ENCODE measurements around the gene MCCC2. TPM values are rescaled to one million over a fixed set of nuclear protein-coding genes. Genes with fewer than 3 reads are reported as not detected.
"Not testable (repeated sequence)": the region's sequence is repeated elsewhere in the genome, so short reads cannot be mapped to it uniquely, and the experiment has no call there.

Gene MCCC2
- total RNA-seq, 1 experiment from 2014 or later, result 98.7 TPM

DNA sequence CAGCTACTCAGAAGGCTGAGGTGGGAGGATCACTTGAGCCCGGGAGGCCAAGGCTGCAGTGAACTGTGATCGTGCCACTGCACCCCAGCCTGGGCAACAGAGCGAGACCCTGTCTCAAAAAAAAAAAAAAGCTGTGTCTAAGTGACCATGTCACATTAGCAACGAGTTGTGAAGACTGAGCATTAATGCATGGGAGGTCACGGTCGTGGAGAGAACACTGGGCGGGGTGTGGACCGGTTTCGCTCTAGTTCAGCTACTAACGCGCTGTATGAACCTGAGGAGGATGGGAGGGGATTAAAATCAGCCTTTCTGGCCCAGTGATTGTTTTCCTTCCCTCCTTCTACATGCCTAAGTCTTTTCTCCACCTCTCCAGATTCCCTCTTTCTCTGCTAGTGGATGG lies 75.2 kb downstream of the MCCC2 start:
- Mint-ChIP-seq H3K36me3 (ENCODE audit: insufficient read depth, unreplicated experiment) (peaks cover 10% of the 10 kb centered on the region), H3K27ac (ENCODE audit: unreplicated experiment) (no peak overlapping the region), H3K4me3 (ENCODE audit: low read depth, unreplicated experiment) (no peak overlapping the region), H3K27me3 (ENCODE audit: unreplicated experiment) (no peaks in the 10 kb centered on the region), H3K9me3 (ENCODE audit: low read depth, unreplicated experiment) (no peaks in the 10 kb centered on the region), H3K4me1 (ENCODE audit: low read depth, unreplicated experiment) (peaks cover 45% of the 10 kb centered on the region)
- BruUV-seq (replicated peaks), result no TSS peak
- TF ChIP-seq, protein P1, sequence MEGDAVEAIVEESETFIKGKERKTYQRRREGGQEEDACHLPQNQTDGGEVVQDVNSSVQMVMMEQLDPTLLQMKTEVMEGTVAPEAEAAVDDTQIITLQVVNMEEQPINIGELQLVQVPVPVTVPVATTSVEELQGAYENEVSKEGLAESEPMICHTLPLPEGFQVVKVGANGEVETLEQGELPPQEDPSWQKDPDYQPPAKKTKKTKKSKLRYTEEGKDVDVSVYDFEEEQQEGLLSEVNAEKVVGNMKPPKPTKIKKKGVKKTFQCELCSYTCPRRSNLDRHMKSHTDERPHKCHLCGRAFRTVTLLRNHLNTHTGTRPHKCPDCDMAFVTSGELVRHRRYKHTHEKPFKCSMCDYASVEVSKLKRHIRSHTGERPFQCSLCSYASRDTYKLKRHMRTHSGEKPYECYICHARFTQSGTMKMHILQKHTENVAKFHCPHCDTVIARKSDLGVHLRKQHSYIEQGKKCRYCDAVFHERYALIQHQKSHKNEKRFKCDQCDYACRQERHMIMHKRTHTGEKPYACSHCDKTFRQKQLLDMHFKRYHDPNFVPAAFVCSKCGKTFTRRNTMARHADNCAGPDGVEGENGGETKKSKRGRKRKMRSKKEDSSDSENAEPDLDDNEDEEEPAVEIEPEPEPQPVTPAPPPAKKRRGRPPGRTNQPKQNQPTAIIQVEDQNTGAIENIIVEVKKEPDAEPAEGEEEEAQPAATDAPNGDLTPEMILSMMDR (IDR thresholded peaks at IDR 0.05; ENCODE audit: unreplicated experiment), result no peak
- intact Hi-C loops (cut with micrococcal nuclease; ENCODE audit: unreplicated experiment), result loop anchor here (5.0 kb wide), 1 partner anchor 75 kb away; no protein-coding TSS in a partner anchor
- no peak for DNase-seq
- CTCF ChIA-PET, result interaction anchor here (2.8 kb wide), 1 partner anchor 95 kb away, joined by 9 read pairs; no protein-coding TSS in a partner anchor

DNA sequence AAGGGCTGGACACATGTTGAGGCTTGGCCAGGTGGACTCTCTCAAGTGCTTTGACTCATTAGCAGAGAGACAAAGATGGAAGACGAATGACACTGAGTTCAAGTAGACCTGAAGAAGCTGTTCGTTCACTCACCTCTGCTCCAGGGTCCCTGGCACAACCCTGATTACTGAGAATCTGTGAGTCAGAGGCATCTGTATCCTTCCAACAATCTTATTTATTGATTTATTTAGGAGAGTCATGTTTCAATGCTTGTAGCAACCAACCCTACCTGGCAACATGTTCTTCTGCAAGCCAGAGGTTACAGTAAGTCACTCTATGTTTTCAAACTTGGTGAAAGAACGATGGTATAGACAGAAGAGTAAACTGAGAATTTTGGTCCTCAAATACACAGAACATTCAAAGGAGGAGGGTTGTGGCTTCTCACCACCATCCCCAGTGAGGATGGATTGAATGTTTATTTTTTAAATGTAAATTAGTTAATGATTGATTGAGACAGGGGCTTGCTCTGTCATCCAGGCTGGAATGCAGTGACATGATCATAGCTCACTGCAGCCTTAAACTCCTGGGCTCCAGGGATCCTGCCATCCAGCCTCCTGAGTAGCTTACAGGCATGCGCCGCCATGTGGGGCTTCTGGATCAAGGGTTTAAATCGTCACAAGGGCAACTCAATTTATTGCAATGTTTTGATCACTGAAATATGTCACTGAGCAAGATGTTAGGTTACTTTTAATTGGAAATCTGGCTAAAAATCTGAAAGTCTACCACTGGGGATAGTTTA lies 76.2 kb downstream of the MCCC2 start:
- CTCF ChIA-PET, result interaction anchor here (0.9 to 2.8 kb wide), 4 partner anchors 62 to 94 kb away, joined by 3 to 9 read pairs (median 4); no protein-coding TSS in a partner anchor
- Mint-ChIP-seq H3K27me3 (ENCODE audit: unreplicated experiment) (no peaks in the 10 kb centered on the region), H3K27ac (ENCODE audit: unreplicated experiment) (peak overlapping the region; percentile 53), H3K9me3 (ENCODE audit: low read depth, unreplicated experiment) (peaks cover 2% of the 10 kb centered on the region), H3K36me3 (ENCODE audit: insufficient read depth, unreplicated experiment) (peaks cover under 1% of the 10 kb centered on the region), H3K4me1 (ENCODE audit: low read depth, unreplicated experiment) (peaks cover 45% of the 10 kb centered on the region), H3K4me3 (ENCODE audit: low read depth, unreplicated experiment) (no peak overlapping the region)
- intact Hi-C loops (cut with micrococcal nuclease; ENCODE audit: unreplicated experiment), result loop anchor here (5.0 kb wide), 1 partner anchor 74 kb away; no protein-coding TSS in a partner anchor
- DNase-seq, result peak; percentile 53
- no TSS peak for BruUV-seq (replicated peaks)
- TF ChIP-seq, protein P1 (IDR thresholded peaks at IDR 0.05; ENCODE audit: unreplicated experiment), result no peak

DNA sequence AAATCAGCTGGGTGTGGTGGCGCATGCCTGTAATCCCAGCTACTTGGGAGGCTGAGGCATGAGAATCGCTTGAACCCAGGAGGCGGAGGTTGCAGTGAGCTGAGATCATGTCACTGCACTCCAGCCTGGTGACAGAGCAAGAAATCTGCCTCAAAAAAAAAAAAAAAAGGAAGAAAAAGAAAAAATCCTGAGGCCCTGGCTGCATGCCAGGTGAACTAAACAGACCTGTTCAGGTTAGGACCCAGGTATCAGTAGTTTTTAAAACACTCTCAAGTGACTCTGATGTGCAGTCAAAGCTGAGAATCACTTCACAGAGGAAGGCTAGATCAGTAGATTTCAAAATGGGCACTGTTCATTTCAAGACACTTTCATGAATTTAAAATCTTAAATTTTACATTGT lies 77.5 kb downstream of the MCCC2 start:
- not testable (repeated sequence) for H3K4me3 Mint-ChIP-seq (ENCODE audit: low read depth, unreplicated experiment); H3K27me3 Mint-ChIP-seq (ENCODE audit: unreplicated experiment); H3K9me3 Mint-ChIP-seq (ENCODE audit: low read depth, unreplicated experiment); H3K36me3 Mint-ChIP-seq (ENCODE audit: insufficient read depth, unreplicated experiment); BruUV-seq (replicated peaks)
- intact Hi-C loops (cut with micrococcal nuclease; ENCODE audit: unreplicated experiment), result loop anchor here (5.0 kb wide), 1 partner anchor 73 kb away; no protein-coding TSS in a partner anchor
- CTCF ChIA-PET, result interaction anchor here (2.8 kb wide), 1 partner anchor 93 kb away, joined by 9 read pairs; no protein-coding TSS in a partner anchor
- DNase-seq, result peak; percentile 48
- peak overlapping the region; percentile 47 for H3K27ac Mint-ChIP-seq (ENCODE audit: unreplicated experiment)
- H3K4me1 Mint-ChIP-seq (ENCODE audit: low read depth, unreplicated experiment), result peaks cover 45% of the 10 kb centered on the region

DNA sequence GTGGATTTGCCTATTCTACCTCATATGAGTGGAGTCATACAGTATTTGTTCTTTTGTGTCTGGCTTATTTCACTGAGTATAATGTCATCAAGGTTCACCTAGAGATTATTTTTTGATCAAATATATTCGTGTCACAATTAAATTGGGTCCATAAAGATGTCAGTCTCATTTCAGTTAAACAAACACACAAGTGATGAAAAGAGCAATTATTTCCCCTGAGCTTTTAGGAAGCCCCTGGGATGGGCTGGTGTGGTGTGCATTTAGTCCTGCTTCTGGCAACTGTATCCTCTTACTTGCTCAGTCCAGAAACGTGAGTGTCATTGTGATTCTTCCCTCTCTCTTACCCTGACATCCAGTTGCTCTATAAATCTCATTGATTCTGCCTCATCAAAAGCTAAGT lies 79.2 kb downstream of the MCCC2 start:
- peaks cover 37% of the 10 kb centered on the region for H3K4me1 Mint-ChIP-seq (ENCODE audit: low read depth, unreplicated experiment)
- TF ChIP-seq, protein P1 (IDR thresholded peaks at IDR 0.05; ENCODE audit: unreplicated experiment), result no peak
- H3K27ac Mint-ChIP-seq (ENCODE audit: unreplicated experiment), result peak overlapping the region; percentile 23
- no peak for DNase-seq
- no peak overlapping the region for H3K4me3 Mint-ChIP-seq (ENCODE audit: low read depth, unreplicated experiment)
- CTCF ChIA-PET, result no interaction called here
- no TSS peak for BruUV-seq (replicated peaks)
- intact Hi-C loops (cut with micrococcal nuclease; ENCODE audit: unreplicated experiment), result no loop called here
- no peaks in the 10 kb centered on the region for H3K36me3 Mint-ChIP-seq (ENCODE audit: insufficient read depth, unreplicated experiment)
- H3K27me3 Mint-ChIP-seq (ENCODE audit: unreplicated experiment), result no peaks in the 10 kb centered on the region
- H3K9me3 Mint-ChIP-seq (ENCODE audit: low read depth, unreplicated experiment), result peaks cover 2% of the 10 kb centered on the region

DNA sequence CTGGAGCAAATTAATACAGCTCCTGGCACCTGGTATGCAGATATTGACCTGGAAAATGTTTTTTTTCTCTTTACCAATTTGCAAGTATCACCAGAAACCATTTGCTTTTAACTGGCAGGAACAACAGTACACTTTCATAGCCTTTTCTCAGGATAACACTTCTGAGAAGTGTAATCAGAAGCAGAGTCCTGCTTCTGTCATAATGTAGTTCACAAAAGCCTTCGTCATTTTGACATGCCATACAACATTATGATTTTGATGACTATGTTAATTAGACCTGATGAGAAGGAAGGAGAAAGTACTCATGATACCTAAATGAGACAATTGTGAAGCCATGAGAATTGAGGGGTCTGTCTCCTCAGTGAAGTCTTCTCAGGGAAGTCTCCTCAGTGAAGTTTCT lies 90.8 kb downstream of the MCCC2 start:
- Mint-ChIP-seq H3K4me1 (ENCODE audit: low read depth, unreplicated experiment) (peaks cover 9% of the 10 kb centered on the region), H3K36me3 (ENCODE audit: insufficient read depth, unreplicated experiment) (no peaks in the 10 kb centered on the region), H3K27ac (ENCODE audit: unreplicated experiment) (no peak overlapping the region), H3K9me3 (ENCODE audit: low read depth, unreplicated experiment) (no peaks in the 10 kb centered on the region), H3K4me3 (ENCODE audit: low read depth, unreplicated experiment) (no peak overlapping the region), H3K27me3 (ENCODE audit: unreplicated experiment) (no peaks in the 10 kb centered on the region)
- intact Hi-C loops (cut with micrococcal nuclease; ENCODE audit: unreplicated experiment), result no loop called here
- CTCF ChIA-PET, result no interaction called here
- no TSS peak for BruUV-seq (replicated peaks)
- no peak for DNase-seq
- TF ChIP-seq, protein P1 (IDR thresholded peaks at IDR 0.05; ENCODE audit: unreplicated experiment), result no peak
